Stimulated activated CD4-positive, alpha-beta T cell treated with anti-CD3 and anti-CD28 coated beads, TNF-alpha, amount 100 ng/mL, for 1 hour (primary cell): ENCODE measurements around the gene ANK3.

Experiments used
- DNase-seq, 3 donors: peaks; one replicate each; pipeline ENCODE4 v3.0.0-alpha.2; 2020; ENCODE audit warnings: low read depth in 3 of 3, low spot score in 1 of 3

Gene ANK3

GRCh38 chr10:59997827-59998525 lies 391.7 kb downstream of the ANK3 start:
- no peak for DNase-seq

DNA sequence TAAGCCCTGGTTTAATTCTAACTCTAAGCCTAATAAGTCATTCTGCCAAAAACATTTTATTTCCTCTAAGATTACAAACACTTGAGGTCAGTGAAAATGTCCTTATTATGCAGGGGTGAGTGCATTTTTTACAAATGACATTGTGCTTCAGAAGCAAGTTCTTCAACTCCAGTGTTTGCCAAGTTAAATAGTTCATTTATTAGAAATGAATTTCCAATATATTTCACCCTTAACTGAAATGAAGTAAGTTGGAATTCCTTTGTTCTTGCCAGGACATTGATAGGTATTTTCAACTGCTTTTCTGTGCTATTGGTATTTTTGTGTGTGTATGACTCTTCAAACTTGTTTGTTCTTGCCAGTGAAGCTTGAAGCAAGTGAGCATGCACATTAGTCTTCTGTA lies 393.8 kb downstream of the ANK3 start:
- no peak for DNase-seq

DNA sequence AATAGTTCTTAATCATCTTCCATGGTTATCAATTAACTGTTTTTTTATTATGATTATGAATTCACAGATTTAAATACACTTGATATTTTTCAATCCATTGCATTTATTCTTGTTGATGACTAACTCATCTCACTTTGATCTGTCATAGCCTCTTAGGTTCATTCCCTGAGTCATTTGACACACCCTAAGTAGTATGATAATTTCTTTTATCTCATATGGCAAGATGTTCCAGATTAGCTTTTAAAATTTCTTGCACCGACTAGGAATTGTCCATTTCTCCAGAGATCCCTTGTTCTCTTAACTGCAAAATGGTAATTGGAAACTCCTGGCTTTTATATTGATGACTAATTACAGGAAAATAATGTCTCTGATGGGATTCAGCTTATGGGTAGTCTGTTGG lies 395.7 kb downstream of the ANK3 start:
- DNase-seq = no peak

- no peak for DNase-seq
Observed at GRCh38 chr10:59991661-59992060, 398.0 kb downstream of the ANK3 start.

DNA sequence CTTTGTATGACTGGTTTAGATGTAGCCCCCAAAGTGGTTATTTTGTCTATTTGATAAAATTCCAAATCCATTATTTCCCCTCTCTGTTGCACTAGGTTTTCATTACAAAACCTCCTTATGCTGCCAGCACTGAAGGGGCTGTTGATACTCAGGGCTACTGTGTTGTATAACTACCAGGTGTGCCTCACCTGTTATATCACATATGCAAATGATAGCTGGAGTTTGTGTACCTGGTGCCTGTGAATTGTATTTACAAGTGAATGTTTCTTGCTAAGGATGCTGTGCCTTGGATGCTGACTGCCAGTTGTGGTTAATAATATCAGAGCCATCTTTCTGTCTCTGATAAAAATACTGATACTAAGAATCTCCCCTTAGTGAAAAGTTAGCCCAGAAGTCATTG lies 398.6 kb downstream of the ANK3 start:
- no peak for DNase-seq

- DNase-seq = no peak
Observed at GRCh38 chr10:59985639-59986038, 404.0 kb downstream of the ANK3 start.

GRCh38 chr10:59984415-59984814 lies 405.3 kb downstream of the ANK3 start:
- no peak for DNase-seq

GRCh38 chr10:59980356-59980755 lies 409.3 kb downstream of the ANK3 start:
- DNase-seq = no peak

DNA sequence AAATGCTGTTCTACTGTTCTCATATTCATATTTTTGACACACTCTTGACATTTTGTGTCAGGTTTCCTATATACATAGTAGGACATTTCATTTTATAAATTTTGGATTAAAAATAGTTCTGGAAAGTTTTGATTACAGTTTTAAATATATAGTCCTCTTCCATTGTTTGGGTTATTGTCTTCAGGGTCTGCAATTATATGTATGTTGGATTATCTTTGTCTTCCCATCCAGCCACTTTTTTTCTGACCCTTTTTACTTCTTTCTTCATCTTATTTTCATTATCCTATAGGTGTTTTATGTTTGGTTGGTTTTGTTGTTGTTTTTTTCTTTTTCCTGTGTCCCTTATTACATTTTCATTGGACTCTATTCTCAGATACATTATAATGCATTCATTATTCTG lies 412.2 kb downstream of the ANK3 start:
- DNase-seq = no peak

- no peak for DNase-seq
Observed at GRCh38 chr10:59976909-59977308, 412.8 kb downstream of the ANK3 start.
